T1000 (cell line): ENCODE data around the gene WWTR1.

ENCODE experiments used
- DNase-seq: peaks from one replicate; lab custom pipeline; 2025; ENCODE audit warnings: mixed read lengths; lab: John Stamatoyannopoulos, UW

The WWTR1 gene

GRCh38 chr3:149534671-149535332 is 123.0 kb downstream of the WWTR1 start:
- DNase-seq, result no peak

DNA sequence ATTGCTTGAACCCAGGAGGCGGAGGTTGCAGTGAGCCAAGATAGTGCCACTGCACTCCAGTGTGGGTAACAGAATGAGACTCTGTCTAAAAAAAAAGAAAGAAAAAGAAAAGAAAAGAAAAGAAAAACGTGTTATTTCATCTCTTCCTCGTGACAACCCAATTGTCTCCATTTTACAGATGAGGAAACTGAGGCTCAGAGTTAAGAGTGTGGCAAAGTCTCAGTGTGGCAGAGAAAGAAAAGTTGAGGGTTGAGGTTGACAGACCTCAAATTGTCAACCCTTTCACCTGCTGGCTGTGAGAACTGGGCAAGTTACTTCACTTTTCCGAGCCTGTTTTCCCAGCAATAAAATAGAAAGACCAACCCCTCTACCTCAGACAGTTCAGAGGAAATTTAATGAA is 123.7 kb downstream of the WWTR1 start:
- no peak for DNase-seq

GRCh38 chr3:149532489-149533180 is 125.2 kb downstream of the WWTR1 start:
- DNase-seq, result no peak

DNA sequence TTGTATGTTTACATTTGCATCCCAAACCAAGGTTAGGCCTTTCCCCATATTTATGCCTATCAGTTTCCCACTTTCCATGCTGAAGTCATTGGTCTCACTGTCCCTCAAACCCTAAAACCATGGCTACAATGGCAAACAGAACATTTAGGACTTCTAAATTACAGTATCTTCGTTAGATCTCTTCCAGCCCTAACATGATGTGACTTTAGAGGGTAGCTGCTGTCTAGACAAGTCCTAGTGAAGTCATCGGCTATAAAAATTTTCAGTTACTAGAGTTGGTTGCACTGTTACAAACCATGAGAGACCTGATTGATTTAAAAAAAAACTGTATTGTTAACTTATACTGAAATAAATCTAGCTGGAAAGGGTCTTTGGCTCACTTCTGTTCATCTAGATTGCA is 128.7 kb downstream of the WWTR1 start:
- DNase-seq, result no peak

GRCh38 chr3:149528340-149528650 is 129.5 kb downstream of the WWTR1 start:
- no peak for DNase-seq

DNA sequence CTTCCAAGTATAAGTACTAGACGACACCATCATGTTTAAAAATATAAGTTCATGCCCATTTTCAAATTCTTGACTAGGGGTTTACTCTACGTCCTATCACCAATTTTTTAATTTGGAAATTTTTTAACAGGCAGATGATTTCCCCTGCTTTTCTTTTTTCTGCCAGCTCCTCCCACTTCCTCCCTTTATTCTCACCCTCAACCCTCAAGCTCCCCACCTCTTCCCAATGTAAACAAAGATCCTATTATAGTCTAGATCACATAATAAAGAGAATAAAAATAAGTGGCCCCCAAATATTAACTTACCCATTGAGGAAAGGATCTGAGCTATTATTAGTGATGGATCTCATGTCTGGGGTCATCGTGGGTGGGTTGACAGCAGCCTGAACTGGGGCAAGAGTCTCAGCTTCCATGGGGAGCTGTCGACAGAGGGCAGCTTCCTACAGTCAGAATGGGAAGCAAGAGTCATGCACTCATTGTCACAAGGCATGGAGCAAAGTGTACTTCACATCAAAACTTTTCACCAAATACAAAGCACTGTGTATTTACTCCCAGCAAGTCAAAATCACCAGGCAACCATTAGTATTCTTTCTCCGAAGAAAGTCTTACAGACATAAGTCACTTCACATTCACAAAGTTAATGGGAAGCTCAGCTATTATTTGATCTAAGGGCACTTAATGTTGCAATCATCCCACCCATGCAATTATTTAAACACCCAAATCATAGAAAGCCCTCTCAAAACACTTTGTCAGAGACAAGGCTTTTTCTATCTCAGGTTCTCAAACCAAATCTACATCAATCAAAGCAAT is 130.1 kb downstream of the WWTR1 start:
- no peak for DNase-seq

DNA sequence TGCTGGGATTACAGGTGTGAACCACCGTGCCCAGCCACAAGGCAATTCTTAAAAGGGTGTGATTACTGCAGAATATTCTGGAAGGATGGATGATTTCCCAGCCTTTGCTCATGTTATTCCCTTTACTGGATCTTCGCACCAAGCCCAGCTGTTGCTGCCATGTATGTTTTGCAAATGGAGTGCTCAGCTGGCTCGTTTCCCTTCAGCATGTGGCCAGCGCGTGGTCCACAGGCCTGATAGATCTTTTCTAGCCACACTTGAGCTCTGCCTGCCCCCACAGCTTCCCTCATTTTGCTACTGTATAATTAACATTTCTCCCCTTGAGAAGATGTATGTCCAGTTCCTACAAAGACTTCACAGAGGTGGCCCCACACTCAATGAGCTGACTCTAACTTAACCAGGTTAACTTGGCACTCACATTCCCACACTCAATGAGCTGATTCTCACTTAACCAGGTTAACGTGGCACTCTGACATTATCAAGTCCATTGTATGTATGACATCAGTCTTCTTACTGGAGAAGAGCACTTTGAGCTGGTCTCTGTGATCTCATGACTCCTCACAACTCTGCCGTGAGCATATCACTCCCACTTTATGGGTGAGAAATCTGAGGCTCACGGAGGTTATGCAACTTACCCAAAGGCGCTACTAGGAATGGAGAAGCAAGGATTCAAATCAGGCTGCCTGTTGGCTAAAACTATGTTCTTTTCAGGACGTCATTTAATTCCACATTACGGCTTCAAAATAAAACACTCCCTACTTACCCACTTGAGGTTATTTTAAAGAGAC is 134.1 kb downstream of the WWTR1 start:
- no peak for DNase-seq

- DNase-seq, result no peak
These were observed 137.9 kb downstream of the WWTR1 start for GRCh38 chr3:149519912-149520311.

- no peak for DNase-seq
These were observed 140.9 kb downstream of the WWTR1 start for GRCh38 chr3:149516920-149517319.

- no peak for DNase-seq
These were observed 142.6 kb downstream of the WWTR1 start for GRCh38 chr3:149515249-149515648.

- DNase-seq, result no peak
These were observed 143.4 kb downstream of the WWTR1 start for GRCh38 chr3:149514471-149514870.

- peak; percentile 34 for DNase-seq
These were observed 145.6 kb downstream of the WWTR1 start for GRCh38 chr3:149512073-149512782.

- no peak for DNase-seq
These were observed 146.7 kb downstream of the WWTR1 start for GRCh38 chr3:149511040-149511626.

GRCh38 chr3:149510480-149510879 is 147.3 kb downstream of the WWTR1 start:
- DNase-seq, result no peak

DNA sequence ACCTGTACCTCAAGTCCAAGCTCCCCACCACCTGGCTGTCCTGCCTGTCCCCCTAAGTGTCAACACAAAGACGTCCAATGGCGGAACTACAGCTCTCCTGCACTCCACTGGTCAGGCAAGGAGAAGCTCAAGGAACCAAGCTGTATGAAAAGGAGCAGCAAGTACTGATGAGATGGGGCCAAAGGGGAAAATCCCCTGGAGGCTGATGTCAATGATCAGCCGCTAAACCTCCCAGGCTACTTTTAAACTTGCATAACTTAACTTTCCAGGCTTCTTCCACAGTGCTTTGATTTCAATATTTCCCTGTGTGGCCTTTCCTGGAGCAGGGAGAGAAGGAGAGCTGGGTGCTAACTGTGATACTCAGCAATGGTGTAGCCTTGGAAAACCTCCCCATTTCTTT is 148.3 kb downstream of the WWTR1 start:
- no peak for DNase-seq

DNA sequence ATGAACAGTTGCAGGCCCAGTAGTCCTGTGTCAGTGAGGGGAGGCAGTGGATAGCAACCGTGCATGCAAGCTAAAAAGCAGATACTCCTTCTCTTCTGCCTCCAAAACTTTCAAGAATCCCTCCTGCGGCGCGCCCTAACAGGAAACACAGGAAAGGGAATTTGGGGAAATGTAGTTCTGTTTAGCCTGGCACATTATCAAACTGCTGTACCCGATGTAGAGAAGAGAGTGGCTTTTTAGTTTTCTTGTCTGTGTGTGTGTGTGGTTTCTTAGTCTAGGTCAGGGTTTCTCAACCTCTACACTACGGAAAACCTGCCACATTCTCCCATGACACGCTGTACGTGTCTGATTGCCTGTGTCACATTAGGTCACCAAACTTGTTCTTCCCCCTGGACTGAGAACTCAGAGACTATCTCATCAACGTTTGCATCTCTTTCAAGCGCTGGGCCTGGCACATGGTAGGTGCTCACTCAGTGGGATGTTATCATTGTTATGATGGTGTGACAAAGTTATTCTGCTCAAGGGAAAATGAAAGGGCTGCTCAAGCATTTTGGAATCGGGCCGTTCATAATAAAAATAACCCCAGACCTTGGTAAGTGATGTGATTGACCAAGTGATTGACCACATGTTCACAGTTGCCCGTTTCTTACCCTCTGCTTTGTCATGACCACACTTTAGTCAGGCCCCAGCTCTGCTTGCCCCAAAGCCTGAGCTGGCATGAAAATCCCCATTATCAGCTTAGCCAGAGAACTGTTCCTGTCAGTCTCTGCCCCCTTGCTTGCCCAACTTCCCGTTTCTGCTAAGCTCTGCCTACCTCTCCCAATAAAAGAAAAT is 150.1 kb downstream of the WWTR1 start:
- DNase-seq, result peak; percentile 27

DNA sequence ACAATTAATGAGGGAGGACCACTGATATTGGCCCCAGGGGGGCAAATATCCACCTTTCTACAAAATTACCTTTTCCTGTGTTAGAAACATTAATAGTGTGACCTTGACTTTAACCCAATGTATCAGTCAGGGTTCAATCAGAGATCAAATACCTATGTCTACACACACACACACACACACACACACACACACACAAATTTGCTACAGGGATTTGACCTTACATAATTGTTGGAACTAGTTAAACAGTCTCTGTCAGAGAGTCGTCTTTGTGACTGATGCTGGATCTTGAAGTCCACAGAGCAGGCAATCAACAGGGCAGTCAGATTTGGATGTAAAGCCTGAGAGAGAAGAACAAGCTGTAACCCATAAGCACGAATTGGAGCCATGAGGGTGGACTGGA is 150.9 kb downstream of the WWTR1 start:
- no peak for DNase-seq

- no peak for DNase-seq
These were observed 151.3 kb downstream of the WWTR1 start for GRCh38 chr3:149506540-149506939.

- no peak for DNase-seq
These were observed 155.4 kb downstream of the WWTR1 start for GRCh38 chr3:149502438-149502837.

DNA sequence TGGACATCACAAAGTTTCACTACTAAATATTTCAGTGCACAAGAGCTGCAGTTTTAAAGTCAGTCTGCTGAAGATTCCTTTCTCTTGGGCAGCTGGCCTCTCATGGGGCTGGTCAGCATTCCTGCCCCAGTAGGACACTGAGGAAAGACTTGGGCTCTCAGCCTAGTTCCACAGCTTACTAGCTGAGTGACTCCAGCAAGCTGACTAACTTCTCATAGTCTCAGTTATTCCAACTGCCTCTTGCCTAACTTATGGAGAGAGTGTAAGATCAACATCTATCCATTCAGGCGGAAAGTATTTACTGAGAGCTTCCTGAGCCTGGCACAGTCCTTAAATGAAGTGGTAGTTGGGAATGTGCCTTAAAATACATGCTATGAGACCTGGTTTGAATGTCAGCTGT is 156.3 kb downstream of the WWTR1 start:
- DNase-seq, result no peak
